HEK293 (cell line): ENCODE measurements around the gene USHBP1.

Experiments
- OVOL3 ChIP-seq: fragments of 450-650 bp; formaldehyde crosslinking; IDR thresholded peaks from 2 replicates; pipeline ENCODE4 v1.5.1; 2016; ENCODE audit warnings: missing biosample characterization, missing genetic modification characterization
- SCRT2 ChIP-seq: fragments of 450-650 bp; formaldehyde crosslinking; IDR thresholded peaks from 2 replicates; pipeline ENCODE4 v1.5.1; 2016; ENCODE audit warnings: missing biosample characterization, missing genetic modification characterization
- ZBTB8A ChIP-seq: fragments of 450-650 bp; formaldehyde crosslinking; IDR thresholded peaks from 2 replicates; pipeline ENCODE4 v1.5.1; 2016; ENCODE audit warnings: missing biosample characterization, missing genetic modification characterization
- ZNF544 ChIP-seq: fragments of 450-650 bp; formaldehyde crosslinking; IDR thresholded peaks from 2 replicates; pipeline ENCODE4 v1.5.0; 2017; ENCODE audit warnings: missing biosample characterization, missing genetic modification characterization
- ZNF561 ChIP-seq: fragments of 450-650 bp; IDR thresholded peaks from 2 replicates; pipeline ENCODE4 v1.5.1; 2018; ENCODE audit warnings: missing biosample characterization, missing genetic modification characterization, borderline replicate concordance
- ZNF621 ChIP-seq: fragments of 450-650 bp; formaldehyde crosslinking; IDR thresholded peaks from 2 replicates; pipeline ENCODE4 v1.5.1; 2017; ENCODE audit warnings: missing biosample characterization, missing genetic modification characterization
- ZSCAN16 ChIP-seq: fragments of 450-650 bp; formaldehyde crosslinking; IDR thresholded peaks from 2 replicates; pipeline ENCODE4 v1.5.1; 2016; ENCODE audit warnings: missing biosample characterization, missing genetic modification characterization
- TF ChIP-seq, protein P1 (sequence below): fragments of 450-650 bp; formaldehyde crosslinking; IDR thresholded peaks from 2 replicates; pipeline ENCODE4 v1.5.1; 2016; ENCODE audit warnings: missing biosample characterization, missing genetic modification characterization
- TF ChIP-seq, protein P2 (sequence below): fragments of 450-650 bp; formaldehyde crosslinking; IDR thresholded peaks from 2 replicates; pipeline ENCODE4 v1.5.1; 2016; ENCODE audit warnings: missing biosample characterization, missing genetic modification characterization
- TF ChIP-seq, protein P3 (sequence below): sonication (generic); formaldehyde crosslinking; IDR thresholded peaks from 2 replicates; pipeline ENCODE4 v1.8.1; 2022; ENCODE audit warnings: mild to moderate bottlenecking, moderate library complexity, missing genetic modification reagents

DNA sequence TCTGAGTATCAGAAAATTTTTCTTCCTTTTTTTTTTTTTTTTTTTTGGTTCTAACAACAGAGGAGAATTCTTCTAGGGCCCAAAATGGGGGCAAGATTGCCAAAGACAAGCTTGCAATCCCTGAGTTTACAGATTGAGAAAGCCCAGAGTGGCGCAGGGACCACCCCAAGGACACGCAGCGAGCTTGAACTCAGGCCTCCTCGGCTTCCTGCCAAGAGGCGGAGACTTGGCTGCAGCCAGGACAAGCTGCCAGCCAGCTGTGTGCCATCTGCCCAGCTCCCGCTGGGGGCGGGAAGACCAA, 40.6 kb upstream of the USHBP1 start:
- no peak for TF ChIP-seq ZNF561 (tag by site-specific recombination)
- TF ChIP-seq, protein P1, sequence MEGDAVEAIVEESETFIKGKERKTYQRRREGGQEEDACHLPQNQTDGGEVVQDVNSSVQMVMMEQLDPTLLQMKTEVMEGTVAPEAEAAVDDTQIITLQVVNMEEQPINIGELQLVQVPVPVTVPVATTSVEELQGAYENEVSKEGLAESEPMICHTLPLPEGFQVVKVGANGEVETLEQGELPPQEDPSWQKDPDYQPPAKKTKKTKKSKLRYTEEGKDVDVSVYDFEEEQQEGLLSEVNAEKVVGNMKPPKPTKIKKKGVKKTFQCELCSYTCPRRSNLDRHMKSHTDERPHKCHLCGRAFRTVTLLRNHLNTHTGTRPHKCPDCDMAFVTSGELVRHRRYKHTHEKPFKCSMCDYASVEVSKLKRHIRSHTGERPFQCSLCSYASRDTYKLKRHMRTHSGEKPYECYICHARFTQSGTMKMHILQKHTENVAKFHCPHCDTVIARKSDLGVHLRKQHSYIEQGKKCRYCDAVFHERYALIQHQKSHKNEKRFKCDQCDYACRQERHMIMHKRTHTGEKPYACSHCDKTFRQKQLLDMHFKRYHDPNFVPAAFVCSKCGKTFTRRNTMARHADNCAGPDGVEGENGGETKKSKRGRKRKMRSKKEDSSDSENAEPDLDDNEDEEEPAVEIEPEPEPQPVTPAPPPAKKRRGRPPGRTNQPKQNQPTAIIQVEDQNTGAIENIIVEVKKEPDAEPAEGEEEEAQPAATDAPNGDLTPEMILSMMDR (tag by site-specific recombination) = no peak
- TF ChIP-seq ZNF544 = no peak
- TF ChIP-seq ZNF621 (tag by site-specific recombination) = no peak
- TF ChIP-seq OVOL3 (tag by site-specific recombination) = no peak
- no peak for TF ChIP-seq ZBTB8A (tag by site-specific recombination)
- TF ChIP-seq, protein P2, sequence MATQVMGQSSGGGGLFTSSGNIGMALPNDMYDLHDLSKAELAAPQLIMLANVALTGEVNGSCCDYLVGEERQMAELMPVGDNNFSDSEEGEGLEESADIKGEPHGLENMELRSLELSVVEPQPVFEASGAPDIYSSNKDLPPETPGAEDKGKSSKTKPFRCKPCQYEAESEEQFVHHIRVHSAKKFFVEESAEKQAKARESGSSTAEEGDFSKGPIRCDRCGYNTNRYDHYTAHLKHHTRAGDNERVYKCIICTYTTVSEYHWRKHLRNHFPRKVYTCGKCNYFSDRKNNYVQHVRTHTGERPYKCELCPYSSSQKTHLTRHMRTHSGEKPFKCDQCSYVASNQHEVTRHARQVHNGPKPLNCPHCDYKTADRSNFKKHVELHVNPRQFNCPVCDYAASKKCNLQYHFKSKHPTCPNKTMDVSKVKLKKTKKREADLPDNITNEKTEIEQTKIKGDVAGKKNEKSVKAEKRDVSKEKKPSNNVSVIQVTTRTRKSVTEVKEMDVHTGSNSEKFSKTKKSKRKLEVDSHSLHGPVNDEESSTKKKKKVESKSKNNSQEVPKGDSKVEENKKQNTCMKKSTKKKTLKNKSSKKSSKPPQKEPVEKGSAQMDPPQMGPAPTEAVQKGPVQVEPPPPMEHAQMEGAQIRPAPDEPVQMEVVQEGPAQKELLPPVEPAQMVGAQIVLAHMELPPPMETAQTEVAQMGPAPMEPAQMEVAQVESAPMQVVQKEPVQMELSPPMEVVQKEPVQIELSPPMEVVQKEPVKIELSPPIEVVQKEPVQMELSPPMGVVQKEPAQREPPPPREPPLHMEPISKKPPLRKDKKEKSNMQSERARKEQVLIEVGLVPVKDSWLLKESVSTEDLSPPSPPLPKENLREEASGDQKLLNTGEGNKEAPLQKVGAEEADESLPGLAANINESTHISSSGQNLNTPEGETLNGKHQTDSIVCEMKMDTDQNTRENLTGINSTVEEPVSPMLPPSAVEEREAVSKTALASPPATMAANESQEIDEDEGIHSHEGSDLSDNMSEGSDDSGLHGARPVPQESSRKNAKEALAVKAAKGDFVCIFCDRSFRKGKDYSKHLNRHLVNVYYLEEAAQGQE (tag by site-specific recombination) = peak; percentile 55
- no peak for TF ChIP-seq ZSCAN16 (tag by site-specific recombination)
- TF ChIP-seq, protein P3, sequence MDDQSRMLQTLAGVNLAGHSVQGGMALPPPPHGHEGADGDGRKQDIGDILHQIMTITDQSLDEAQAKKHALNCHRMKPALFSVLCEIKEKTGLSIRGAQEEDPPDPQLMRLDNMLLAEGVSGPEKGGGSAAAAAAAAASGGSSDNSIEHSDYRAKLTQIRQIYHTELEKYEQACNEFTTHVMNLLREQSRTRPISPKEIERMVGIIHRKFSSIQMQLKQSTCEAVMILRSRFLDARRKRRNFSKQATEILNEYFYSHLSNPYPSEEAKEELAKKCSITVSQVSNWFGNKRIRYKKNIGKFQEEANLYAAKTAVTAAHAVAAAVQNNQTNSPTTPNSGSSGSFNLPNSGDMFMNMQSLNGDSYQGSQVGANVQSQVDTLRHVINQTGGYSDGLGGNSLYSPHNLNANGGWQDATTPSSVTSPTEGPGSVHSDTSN = no peak
- no peak for TF ChIP-seq SCRT2 (tag by site-specific recombination)
